Measurements from ENCODE around the gene GABRP.
"Not testable (repeated sequence)": the region's sequence is repeated elsewhere in the genome, so short reads cannot be mapped to it uniquely, and the experiment has no call there.

GABRP gene

DNA sequence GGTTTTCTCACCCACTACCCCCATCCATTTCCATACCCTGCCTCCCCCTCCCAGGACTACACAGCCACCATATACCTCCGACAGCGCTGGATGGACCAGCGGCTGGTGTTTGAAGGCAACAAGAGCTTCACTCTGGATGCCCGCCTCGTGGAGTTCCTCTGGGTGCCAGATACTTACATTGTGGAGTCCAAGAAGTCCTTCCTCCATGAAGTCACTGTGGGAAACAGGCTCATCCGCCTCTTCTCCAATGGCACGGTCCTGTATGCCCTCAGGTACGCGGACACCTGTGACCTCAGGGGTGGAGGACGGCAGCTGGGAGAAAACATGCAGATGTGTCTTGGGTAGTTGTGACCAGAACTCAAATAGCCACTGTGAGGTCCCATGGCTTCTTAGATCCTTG is 11.6 kb downstream of the GABRP start:
- no peak for DNase-seq

DNA sequence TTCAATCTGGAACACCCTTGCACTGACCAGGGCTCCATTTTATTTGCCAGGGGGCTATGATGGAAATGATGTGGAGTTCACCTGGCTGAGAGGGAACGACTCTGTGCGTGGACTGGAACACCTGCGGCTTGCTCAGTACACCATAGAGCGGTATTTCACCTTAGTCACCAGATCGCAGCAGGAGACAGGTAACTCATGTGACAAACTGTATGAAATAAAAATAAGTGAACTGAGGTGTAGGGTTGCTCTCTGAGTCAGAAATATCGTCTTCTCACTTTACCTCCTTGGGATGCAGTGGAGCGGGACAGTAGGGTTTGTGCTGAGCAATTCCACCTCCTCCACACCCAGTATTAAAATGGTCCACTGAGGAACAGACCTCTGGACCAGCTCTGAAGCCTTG is 22.1 kb downstream of the GABRP start:
- DNase-seq: no peak

DNA sequence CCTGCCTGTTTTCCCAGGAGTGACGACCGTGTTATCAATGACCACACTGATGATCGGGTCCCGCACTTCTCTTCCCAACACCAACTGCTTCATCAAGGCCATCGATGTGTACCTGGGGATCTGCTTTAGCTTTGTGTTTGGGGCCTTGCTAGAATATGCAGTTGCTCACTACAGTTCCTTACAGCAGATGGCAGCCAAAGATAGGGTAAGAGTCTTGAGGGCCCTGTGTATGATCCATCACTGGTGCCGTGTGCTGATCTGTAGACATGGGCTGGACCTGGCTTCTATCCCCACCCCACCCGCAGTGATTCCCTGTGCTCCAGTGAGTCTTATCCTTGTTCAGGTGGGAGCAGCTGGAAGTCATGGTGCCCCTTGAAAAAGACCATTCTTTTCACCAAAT is 26.0 kb downstream of the GABRP start:
- DNase-seq: peak; percentile 58

DNA sequence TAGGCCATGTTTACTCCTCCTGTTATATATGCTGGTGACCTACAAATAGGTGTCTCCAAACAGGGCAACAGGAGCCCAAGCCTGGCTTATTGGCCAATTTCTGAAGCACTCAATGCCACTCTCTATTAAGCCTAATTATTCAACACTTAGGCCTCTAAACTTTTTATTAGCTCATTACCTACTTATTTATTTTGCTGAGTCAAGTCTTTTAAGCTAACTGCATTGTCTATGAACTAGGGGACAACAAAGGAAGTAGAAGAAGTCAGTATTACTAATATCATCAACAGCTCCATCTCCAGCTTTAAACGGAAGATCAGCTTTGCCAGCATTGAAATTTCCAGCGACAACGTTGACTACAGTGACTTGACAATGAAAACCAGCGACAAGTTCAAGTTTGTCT is 28.2 kb downstream of the GABRP start:
- no peak for DNase-seq

DNA sequence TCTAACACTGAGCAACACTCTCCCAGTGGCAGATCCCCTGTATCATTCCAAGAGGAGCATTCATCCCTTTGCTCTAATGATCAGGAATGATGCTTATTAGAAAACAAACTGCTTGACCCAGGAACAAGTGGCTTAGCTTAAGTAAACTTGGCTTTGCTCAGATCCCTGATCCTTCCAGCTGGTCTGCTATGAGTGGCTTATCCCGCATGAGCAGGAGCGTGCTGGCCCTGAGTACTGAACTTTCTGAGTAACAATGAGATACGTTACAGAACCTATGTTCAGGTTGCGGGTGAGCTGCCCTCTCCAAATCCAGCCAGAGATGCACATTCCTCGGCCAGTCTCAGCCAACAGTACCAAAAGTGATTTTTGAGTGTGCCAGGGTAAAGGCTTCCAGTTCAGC is 29.7 kb downstream of the GABRP start:
- no peak for DNase-seq

DNA sequence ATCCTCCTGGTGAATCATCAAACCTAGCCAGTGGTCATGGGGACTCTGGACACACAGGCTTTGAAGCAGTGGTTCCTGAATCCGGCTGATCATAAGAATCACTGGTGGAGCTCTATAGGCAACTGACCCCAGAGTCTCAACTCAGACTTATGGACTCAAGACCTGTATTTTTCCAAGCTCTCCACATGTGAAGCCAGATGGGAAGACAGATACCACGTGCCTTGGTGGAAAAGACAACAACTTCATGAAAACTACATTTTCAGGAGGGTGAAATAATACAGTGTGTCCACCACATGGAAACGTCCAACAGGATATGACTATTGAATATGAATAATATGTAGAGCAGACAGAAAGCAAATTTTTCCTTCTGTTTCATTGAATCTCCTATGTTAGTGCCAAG is 33.7 kb downstream of the GABRP start:
- no peak for DNase-seq

DNA sequence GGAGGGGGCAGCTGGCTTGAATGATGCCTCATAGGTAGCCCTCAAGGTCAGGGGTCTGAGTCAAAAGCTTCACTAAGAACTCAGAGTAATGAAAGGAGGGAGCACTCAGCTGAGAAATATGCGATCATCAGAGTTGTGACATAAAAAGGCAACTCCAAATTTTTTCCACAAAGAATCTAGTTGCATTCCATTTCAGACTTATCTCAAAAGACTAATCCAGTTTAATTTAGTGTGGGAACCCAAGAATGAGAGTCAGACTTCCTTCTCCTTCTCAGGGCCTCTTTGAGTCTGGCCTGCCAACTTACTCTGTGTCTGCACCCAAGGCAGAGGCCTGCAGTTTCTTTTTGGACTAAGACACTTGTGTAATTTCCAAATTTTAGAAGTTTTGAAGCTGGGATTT is 34.7 kb downstream of the GABRP start:
- DNase-seq: peak; percentile 63

DNA sequence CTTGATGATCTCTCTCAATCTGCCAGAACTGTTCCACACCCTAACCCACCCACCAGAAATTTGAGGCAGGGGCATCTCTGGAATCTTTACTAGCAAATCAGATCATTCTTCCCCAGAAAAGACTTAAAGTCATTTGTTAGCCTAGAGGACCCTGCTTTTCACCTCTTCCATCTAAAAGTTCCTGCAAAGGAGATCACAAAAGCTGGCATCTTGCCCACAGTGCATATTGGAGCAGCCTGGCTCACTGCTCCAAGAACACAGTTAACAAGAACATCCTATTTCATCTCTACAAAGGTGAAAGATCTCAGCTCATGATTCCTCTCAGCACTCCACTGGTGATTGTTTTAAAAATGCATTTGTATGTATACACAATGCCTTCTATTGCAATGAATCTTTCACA is 36.3 kb downstream of the GABRP start:
- no peak for DNase-seq

DNA sequence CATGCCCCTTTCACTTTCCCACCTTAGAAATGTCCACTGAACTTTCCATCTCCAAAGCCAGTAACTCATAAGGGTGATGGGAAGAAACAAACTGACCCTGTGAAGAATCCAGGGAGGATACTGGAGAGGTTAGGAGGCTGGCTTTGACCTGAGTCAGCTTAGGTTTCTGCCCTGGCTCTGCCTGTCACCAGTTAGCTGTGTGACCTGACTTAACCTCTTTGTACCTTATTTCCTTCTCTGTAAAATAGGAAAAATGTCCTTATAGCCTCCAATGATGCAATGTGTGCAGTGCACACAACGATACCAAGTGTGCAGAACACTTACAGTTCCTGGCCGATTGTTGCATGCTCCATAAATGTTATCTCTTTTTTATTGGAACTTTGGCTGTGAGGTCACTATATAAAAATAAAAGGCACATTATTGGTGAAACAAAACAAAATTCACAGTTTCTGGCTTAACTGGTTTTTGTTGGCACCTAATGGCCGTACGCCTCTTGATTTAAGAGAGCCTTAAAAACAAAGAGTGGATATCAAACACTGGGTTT is 37.8 kb downstream of the GABRP start:
- no peak for DNase-seq

DNA sequence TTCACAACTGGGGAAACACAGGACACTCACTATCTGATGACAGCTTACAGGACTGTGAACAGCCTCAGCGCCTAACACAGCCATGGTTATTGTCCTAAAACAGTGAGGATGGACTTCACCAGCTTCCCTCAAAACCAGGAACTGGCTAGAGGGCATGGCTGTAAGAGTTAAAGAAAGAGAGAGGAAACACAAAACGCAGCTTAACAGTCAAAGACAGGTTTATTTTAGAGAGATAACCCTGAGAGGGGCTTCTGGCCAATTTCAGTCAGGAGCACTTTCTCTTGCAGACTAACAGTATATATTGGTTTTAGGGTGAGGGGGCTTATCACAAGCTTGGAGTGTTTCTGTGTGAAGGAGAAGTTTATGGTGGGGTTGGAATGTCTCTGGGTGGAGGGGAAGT is 42.6 kb downstream of the GABRP start:
- DNase-seq: no peak

DNA sequence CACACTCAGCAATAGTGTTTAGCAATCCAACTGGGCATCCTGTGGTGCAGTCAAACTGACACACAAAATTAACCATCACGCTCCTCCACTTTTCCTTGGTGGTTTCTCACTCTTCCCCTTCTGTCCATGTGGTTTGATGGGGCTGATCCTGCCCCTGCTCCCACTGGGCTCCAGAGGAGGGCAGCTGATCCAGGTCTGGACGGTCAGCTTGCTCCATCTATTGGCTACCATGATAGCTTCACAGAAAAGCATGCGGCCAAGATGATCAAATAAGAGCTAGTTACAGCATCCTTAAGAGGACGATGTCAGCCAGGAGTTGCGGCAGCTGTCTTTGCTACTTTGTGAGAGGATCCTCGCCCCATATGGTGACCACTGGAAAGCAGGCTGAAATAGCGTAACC is 48.7 kb downstream of the GABRP start:
- DNase-seq: no peak

DNA sequence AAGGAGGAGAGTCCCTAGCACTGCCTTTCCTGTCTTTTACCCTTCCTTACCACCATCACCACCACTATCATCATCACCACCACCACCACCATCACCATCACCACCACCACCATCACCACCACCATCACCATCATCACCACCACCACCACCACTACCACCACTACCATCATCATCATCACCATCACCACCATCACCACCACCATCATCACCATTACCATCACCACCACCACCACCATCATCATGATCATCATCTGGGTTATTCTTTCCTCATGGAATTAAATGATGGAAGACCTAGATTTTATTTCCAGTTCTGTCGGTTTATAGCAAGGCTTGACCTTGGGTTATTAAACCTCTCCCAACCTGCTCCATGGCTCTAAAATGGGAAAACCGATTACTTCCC is 50.5 kb downstream of the GABRP start:
- DNase-seq: not testable (repeated sequence)

DNA sequence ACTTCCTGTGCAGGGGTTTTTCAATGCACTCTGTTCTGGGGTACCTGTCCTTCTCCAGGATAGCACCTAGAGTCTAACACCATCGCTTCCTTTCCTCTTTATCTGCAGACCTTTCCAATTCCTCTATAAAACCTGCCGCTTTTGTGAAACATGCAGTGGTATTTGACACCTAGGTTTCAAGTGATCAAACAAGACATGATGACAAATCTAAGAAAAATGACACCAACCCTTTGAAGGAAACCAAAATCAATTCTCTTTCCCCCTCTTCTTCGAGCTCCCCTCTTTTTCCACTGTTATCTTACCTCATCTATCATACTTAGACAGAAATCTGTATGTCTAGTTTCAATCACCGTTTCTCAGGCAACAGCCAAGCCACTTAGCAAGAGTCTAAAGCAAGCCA is 52.7 kb downstream of the GABRP start:
- no peak for DNase-seq

DNA sequence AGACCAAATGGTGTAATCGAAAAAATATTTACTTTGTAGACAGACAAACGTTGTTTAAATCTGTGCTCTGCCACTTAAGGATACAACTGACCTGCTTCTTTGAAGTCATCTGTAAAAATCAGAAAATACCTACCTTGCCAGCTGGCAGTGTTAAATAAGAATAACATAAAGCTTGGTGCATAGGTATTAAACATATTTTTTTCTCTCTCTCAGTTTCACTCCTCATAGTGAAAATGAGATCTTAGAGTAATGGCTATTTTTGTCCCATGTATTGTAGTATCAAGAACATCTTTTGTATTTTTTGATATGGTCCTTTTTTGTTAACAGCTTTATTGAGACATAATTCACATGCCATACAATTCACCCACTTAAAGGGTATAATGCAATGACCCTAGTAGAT is 60.3 kb downstream of the GABRP start:
- DNase-seq: no peak

DNA sequence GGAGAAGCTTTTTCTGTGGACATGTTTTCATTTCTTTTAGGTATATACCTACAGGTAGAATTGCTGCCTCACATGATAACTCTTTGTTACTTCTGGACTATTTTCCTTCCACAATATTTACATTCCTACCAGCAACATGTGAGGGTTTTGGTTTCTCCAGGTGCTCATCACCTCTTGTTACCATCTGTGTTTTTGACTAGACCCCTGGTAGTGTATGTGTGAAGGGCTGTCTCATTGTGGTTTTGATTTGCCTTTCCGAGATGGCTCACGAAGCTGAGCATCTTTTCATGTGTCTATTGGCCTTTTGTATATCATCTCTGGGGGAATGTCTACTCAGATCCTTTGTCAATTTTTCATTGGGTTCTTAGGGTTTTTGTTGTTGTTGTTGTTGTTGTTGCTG is 61.1 kb downstream of the GABRP start:
- no peak for DNase-seq

DNA sequence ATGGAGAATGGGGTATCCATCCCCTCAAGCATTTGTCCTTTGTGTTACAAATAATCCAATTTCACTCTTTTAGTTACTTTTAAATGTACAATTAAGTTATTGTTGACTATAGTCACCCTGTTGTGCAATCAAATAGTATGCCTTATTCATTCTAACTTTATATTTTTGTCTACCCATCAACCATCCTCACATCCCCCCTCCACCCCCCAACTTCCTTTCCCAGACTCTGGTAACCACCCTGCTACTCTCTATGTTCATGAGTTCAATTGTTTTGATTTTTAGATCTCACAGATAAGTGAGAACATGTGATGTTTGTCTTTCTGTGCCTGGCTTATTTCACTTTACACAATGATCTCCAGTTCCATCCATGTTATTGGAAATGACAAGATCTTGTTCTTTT is 62.9 kb downstream of the GABRP start:
- peak; percentile 27 for DNase-seq

DNA sequence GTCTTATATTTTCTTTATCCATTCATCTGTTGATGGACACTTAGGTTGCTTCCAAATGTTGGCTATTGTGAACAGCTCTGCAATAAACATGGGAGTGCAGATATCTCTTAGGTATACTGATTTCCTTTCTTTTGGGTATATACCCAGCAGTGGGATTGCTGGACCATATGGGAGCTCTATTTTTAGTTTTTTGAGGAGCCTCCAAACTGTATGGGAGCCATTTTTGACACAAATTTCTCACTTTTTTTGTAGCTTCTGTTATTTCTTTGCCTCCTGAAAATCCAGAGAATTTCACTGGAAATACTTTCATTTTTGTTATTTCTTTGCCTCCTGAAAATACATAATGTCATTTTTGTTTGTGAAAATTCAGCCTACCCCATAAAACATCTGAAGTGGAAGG is 63.3 kb downstream of the GABRP start:
- no peak for DNase-seq

DNA sequence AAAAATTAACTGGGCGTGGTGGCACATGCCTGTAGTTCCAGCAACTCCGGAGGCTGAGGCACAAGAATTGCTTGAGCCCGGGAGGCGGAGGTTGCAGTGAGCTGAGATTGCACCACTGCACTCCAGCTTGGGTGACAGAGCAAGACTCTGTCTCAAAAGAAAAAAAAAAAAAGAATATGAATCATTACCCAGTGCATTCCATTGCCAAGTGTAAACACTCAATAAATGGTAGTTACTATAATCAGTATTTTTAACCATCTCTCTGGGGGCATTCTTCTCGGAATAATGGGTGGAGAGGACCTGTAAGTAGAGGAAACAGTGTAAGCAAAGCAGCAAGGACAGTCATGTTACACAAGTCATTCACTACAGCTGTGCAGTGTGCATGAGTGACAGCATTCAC is 64.5 kb downstream of the GABRP start:
- peak; percentile 59 for DNase-seq

DNA sequence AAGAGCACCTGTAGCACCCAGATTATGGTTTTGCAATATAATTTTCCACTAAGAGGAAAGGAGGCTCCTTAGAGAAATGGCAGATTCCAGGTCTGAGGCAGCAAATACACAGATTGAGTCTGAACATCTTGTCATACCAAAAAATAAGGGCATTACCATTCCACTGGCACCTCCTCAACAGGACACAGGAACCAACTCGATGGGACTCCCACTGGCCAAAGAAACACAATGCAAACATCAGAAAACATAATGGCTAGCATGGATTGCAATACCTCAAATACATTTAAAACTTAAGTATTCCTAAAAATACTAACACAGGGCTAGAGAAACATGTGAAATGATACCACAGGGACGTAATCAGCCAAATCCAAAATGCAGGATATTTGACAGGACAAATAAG is 65.8 kb downstream of the GABRP start:
- DNase-seq: no peak

DNA sequence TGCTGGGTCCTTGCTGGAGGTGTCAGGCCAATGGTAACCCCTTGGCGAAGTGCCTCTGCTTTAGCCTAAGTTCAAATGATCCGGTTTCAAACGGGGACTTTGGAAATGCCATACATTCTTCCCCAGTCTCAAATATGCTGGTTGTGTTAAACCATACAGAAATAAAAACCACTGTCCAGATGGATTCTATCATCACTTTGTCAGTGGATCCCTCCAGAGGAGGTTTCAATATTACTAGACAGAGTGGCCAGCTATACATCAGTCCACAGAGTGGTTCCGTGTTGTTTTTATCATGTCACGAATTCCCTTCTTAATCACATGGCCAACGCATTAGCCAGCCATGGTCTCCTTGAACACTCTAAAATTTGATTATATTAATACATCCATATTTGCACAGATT is 71.0 kb downstream of the GABRP start:
- DNase-seq: peak; percentile 85

DNA sequence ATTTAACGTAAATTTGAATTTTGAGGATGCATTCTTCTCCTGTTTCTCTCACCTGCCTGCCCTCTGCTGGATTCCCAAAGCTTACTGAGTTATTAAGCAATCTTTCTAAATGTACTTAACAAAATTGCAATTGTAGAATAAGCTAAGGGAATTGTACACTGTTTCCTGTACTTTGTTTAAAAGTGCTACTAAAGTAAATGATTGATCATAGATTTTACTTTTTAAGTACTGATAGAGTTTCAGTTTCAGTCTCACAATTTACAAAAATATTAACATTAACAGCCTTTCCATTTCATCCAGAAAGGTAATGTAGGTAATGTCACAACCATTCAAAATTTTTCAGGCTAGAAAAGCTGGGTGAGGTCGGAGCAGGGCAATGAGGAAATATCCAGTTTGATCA is 73.5 kb downstream of the GABRP start:
- no peak for DNase-seq

DNA sequence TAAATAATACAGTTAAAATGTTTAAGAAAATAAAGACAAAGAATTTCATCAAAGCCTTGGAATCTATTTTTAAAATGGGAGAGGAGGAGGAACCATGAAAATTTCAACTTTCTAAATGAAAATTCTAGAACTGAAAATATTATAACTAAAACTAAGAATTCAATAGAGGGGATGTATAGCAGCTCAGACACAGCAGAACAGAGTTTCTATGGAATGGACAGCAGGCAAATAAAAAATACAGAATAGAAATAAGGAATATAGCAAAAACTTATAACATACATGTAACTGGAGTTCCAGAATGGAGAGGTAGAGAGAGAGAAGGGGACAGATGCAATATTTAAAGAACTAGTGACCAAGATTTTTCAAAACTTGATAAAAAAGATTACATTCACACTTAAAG is 76.9 kb downstream of the GABRP start:
- DNase-seq: no peak

DNA sequence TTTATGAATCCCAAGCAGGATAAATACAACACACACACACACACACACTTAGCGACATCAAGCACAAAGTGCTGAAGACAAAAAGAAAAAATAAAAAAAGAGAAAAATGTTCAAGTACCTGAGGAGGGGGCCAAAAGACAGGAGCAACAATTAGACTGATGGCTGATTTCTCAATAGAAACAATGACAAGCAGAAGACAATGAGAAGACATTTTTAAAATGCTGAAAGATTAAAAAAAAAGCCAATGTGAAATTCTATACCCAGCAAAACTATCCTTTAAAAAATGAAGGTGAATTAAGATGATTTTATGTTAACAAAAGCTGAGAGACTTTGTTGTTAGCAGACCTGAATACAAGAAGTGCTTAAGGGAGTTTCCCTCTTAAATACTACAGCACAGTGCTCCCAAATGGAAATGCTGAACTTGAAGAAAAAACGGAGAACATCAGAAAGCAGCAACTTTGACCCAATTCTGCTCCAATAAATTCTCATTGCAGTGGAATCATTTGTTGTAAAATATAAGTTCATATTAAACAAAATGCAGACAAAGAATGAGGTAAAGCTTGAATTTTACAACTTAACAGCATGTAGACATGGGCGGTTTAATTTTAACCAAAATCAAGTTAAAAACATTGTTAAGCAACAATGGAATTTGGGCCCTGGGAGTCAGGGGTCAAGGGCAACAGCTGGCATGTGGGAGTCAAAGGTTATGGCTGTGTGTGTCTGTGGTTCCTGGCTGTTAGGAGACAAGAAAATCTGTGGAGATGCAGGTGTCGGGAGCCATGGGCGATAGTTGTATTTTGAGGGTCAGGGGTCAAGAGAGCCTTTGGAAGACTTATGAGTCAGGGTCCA is 77.5 kb downstream of the GABRP start:
- DNase-seq: no peak

DNA sequence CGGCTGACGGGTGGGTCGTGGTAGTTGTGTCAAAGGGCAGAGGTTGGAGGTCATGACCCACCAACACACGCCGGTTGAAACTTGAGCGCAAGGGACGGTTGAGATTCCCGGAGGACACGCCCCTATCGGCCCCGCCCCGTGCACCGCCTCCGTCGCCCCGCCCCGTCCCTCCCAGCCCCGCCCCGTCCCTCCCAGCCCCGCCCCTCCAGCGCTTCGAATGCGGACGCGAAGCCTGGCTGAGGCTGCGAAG is 78.1 kb downstream of the GABRP start:
- DNase-seq: no peak

All from fibroblast of skin of scalp (primary cell).